Endothelial cell of umbilical vein (primary cell): ENCODE measurements around the gene ZNF48. TPM values are rescaled to one million over a fixed set of nuclear protein-coding genes. Genes with fewer than 3 reads are reported as not detected.

ENCODE experiments used
- BruUV-seq: library from RNA; stranded (reverse); fragments of 400-500 nt; replicated peaks from 2 replicates; lab custom pipeline; 2021; lab: Mats Ljungman, UMichigan
- CTCF ChIA-PET: fragments of 300-600, 350-600 bp; sonication (Branson Sonifier 250); formaldehyde crosslinking; loops from one replicate; lab custom pipeline; 2021; ENCODE audit warnings: antibody characterized with exemption, inconsistent platforms; lab: Charles Lee
- POLR2A ChIA-PET: fragments of 300-600, 350-600 bp; sonication (Branson Sonifier 250); formaldehyde crosslinking; loops from one replicate; lab custom pipeline; 2021; ENCODE audit warnings: antibody characterized with exemption, inconsistent platforms; lab: Charles Lee
- DNase-seq: peaks from one replicate; pipeline ENCODE4 v3.0.0-alpha.2; 2011; ENCODE audit warnings: low read depth, low spot score
- FAIRE-seq: peaks from 2 replicates; lab custom pipeline; 2011; peaks lifted over from hg19 to GRCh38; lab: Jason Lieb, UNC
- H2AFZ ChIP-seq: 2 replicates; pipeline ENCODE4 v1.6.0; 2012; ENCODE audit warnings: low read depth, low read length, control low read depth, inconsistent platforms
- H3K27ac ChIP-seq: 2 replicates; pipeline ENCODE4 v1.5.1; 2011; ENCODE audit warnings: low read depth, mild to moderate bottlenecking, control low read depth, low read length, moderate library complexity; ENCODE audit not compliant: insufficient read depth
- H3K27me3 ChIP-seq, 2 experiments: 2 replicates each; pipeline versions ENCODE4 v1.6.0 to v1.6.1; 2011; ENCODE audit warnings: low read length in 2 of 2, mixed read lengths in 1 of 2; ENCODE audit not compliant: control insufficient read depth in 2 of 2, insufficient read depth in 2 of 2
- H3K36me3 ChIP-seq, 2 experiments: 2 replicates in 1 of 2; 3 replicates in 1 of 2; pipeline ENCODE4 v1.5.1; 2011; ENCODE audit warnings: low read length in 2 of 2, mild to moderate bottlenecking in 1 of 2, moderate library complexity in 1 of 2; ENCODE audit not compliant: control insufficient read depth in 2 of 2, insufficient read depth in 2 of 2; ENCODE audit errors: extremely low read depth in 1 of 2
- H3K4me1 ChIP-seq: 3 replicates; pipeline ENCODE4 v1.5.1; 2011; ENCODE audit warnings: mild to moderate bottlenecking, low read length; ENCODE audit not compliant: control insufficient read depth, insufficient read depth; ENCODE audit errors: extremely low read depth
- H3K4me2 ChIP-seq: 2 replicates; pipeline ENCODE4 v1.6.1; 2011; ENCODE audit warnings: low read length, control low read depth, mixed read lengths; ENCODE audit not compliant: insufficient read depth
- H3K4me3 ChIP-seq, 3 experiments: fragments of 200-600 bp in 1 of 3; sonication (generic), shearing (Covaris generic) in 1 of 3; replicated peaks in 1 of 3; 2 replicates each; pipeline ENCODE4 v1.5.1; 2011 to 2016; ENCODE audit warnings: control low read depth in 3 of 3, low read length in 3 of 3, mild to moderate bottlenecking in 2 of 3, inconsistent platforms in 1 of 3, low read depth in 1 of 3, moderate library complexity in 1 of 3; ENCODE audit not compliant: insufficient read depth in 1 of 3
- H3K79me2 ChIP-seq: 2 replicates; pipeline ENCODE4 v1.6.0; 2012; ENCODE audit warnings: low read length, inconsistent platforms; ENCODE audit not compliant: control insufficient read depth, insufficient read depth
- H3K9ac ChIP-seq: replicated peaks from 2 replicates; pipeline ENCODE3; 2011; ENCODE audit warnings: low read length, control low read depth; ENCODE audit not compliant: insufficient read depth; ENCODE audit errors: extremely low read depth
- H3K9me1 ChIP-seq: replicated peaks from 3 replicates; pipeline ENCODE4 v1.6.0; 2011; ENCODE audit warnings: mild to moderate bottlenecking, low read length; ENCODE audit not compliant: control insufficient read depth, insufficient read depth; ENCODE audit errors: extremely low read depth
- H3K9me3 ChIP-seq: replicated peaks from 2 replicates; pipeline ENCODE4 v1.5.1; 2012; ENCODE audit warnings: low read length, inconsistent platforms; ENCODE audit not compliant: control insufficient read depth, insufficient read depth
- H4K20me1 ChIP-seq: replicated peaks from 2 replicates; pipeline ENCODE3; 2011; ENCODE audit warnings: mild to moderate bottlenecking, low read length; ENCODE audit not compliant: control insufficient read depth, insufficient read depth; ENCODE audit errors: extremely low read depth
- EZH2 ChIP-seq: IDR thresholded peaks from 2 replicates; pipeline ENCODE4 v1.6.1; 2012; ENCODE audit warnings: borderline replicate concordance, low read depth, mild to moderate bottlenecking, moderate library complexity, low read length, inconsistent platforms; ENCODE audit not compliant: severe bottlenecking
- FOS ChIP-seq: IDR thresholded peaks from 2 replicates; pipeline ENCODE4 v1.6.1; 2011; ENCODE audit warnings: mild to moderate bottlenecking, low read length, moderate library complexity, borderline replicate concordance; ENCODE audit not compliant: insufficient read depth
- GATA2 ChIP-seq: IDR thresholded peaks from 2 replicates; pipeline ENCODE4 v1.7.0; 2011; ENCODE audit warnings: low read depth, mild to moderate bottlenecking, moderate library complexity, mixed read lengths, low read length; ENCODE audit not compliant: insufficient read length, insufficient read depth
- JUN ChIP-seq: IDR thresholded peaks from 2 replicates; pipeline ENCODE4 v1.6.1; 2011; ENCODE audit warnings: borderline replicate concordance, low read depth; ENCODE audit not compliant: insufficient read length, insufficient read depth
- MYC ChIP-seq: IDR thresholded peaks from one replicate; pipeline ENCODE4 v1.6.1; 2011; ENCODE audit warnings: mild to moderate bottlenecking, low read depth, low read length
- POLR2A ChIP-seq: IDR thresholded peaks from 2 replicates; pipeline ENCODE4 v1.6.1; 2012; ENCODE audit warnings: low read depth, mild to moderate bottlenecking, control low read depth, low read length
- POLR2AphosphoS5 ChIP-seq: IDR thresholded peaks from 2 replicates; pipeline ENCODE4 v1.6.1; 2012; ENCODE audit warnings: low read depth, mild to moderate bottlenecking, control low read depth, low read length, moderate library complexity; ENCODE audit not compliant: insufficient read depth
- dilution Hi-C: fragments of 300-500 bp; cut with MboI; formaldehyde crosslinking; loops from one replicate; pipeline ENCODE4 v1.15.0; 2019; ENCODE audit warnings: low sequenced_read_pairs; ENCODE audit not compliant: extremely low pct_ligation_motif_present
- intact Hi-C: fragments of 100-400 bp; cut with micrococcal nuclease; formaldehyde crosslinking; loops from one replicate; pipeline ENCODE4 v1.10.0; 2022
- polyA plus RNA-seq, 4 experiments: library from polyadenylated mRNA; depleted of rRNA in 3 of 4; stranded (reverse) in 3 of 4; unstranded in 1 of 4; fragments of >200 nt; gene quantifications; 2 replicates each; pipeline versions ENCODE4 v1.2.1 to v1.2.3, GENCODE V29; 2011 to 2012; ENCODE audit warnings: missing spikeins in 1 of 4
- total RNA-seq: library from RNA; stranded (reverse); gene quantifications from 2 replicates; pipeline ENCODE4 v1.2.3, GENCODE V29; 2021
- TF ChIP-seq, protein P1 (sequence below): IDR thresholded peaks from 2 replicates; pipeline ENCODE4 v1.6.1; 2011; ENCODE audit not compliant: insufficient read depth, insufficient read length
- TF ChIP-seq, protein P2 (sequence below), 2 donors: IDR thresholded peaks; 1 replicate in 1 of 2; 2 replicates in 1 of 2; pipeline ENCODE4 v1.5.1; 2011; ENCODE audit warnings: low read length in 2 of 2, mild to moderate bottlenecking in 2 of 2, moderate library complexity in 2 of 2, control low read depth in 1 of 2, inconsistent platforms in 1 of 2, low read depth in 1 of 2; ENCODE audit not compliant: insufficient read depth in 1 of 2; ENCODE audit errors: extremely low read depth in 1 of 2

Gene ZNF48
- total and polyA plus RNA-seq, 2 donors (not counting 3 experiments of a cell fraction or from before 2014, with no cell fraction given): 15.3 to 16.1 TPM

DNA sequence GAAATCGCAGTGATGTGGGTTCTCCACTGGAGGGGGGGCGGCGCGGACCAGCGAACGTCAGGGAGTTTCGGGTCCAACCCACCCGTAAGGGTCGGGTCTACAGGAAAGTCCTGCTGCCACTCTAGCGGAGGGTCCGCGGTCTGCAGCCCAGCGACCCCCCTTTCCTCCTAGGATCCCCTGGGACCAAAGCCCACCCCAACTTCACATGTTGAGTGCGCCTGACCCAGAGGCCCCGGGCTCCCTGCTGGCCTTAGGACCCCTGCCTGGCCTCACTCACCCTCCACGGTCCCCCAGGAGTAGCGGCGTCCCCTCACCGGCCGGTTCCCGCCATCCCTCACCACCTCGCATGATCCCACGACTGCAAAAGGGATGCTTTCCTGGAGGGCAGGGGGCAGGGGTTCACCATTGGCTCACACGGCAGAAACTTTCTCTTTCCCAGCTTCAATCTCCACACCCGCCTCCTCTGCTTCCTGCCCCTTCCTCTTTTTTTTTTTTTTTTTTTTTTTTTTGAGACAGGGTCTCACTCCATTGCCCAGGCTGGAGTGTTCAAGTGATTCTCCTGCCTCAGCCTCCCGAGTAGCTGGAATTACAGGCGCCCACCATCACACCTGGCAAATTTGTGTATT, 15.9 kb upstream of the ZNF48 start:
- ChIA-PET POLR2A (no interaction called here), CTCF (interaction anchor here (1.0 to 2.0 kb wide), 3 partner anchors 13 to 30 kb away, joined by 3 to 11 read pairs (median 6); no protein-coding TSS in a partner anchor)
- no peak overlapping the region for H3K27ac ChIP-seq

More for the DNA sequence above, 15.9 kb upstream of the ZNF48 start:
- Histone ChIP-seq H3K9me3 (no peaks in the 10 kb centered on the region), H3K9ac (peak overlapping the region; percentile 40), H3K4me2 (peak overlapping the region; percentile 88), H3K9me1 (no peaks in the 10 kb centered on the region), H3K36me3 (no peaks in the 10 kb centered on the region), H4K20me1 (no peaks in the 10 kb centered on the region), H3K4me3 (peak overlapping the region; percentile 22 to 61 (median 41)), H3K4me1 (peaks cover 12% of the 10 kb centered on the region), H3K27me3 (no peaks in the 10 kb centered on the region), H2AFZ (peak overlapping the region; percentile 99), H3K79me2 (no peaks in the 10 kb centered on the region)
- no peak for FAIRE-seq
- intact Hi-C loops (no loop called here), dilution Hi-C loops (no loop called here)
- BruUV-seq: no TSS peak
- no peak for DNase-seq
- no peak for TF ChIP-seq POLR2AphosphoS5
- TF ChIP-seq JUN: no peak
- TF ChIP-seq, protein P1, sequence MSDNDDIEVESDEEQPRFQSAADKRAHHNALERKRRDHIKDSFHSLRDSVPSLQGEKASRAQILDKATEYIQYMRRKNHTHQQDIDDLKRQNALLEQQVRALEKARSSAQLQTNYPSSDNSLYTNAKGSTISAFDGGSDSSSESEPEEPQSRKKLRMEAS: no peak
- no peak for TF ChIP-seq POLR2A
- no peak for TF ChIP-seq EZH2
- TF ChIP-seq MYC: no peak
- TF ChIP-seq, protein P2, sequence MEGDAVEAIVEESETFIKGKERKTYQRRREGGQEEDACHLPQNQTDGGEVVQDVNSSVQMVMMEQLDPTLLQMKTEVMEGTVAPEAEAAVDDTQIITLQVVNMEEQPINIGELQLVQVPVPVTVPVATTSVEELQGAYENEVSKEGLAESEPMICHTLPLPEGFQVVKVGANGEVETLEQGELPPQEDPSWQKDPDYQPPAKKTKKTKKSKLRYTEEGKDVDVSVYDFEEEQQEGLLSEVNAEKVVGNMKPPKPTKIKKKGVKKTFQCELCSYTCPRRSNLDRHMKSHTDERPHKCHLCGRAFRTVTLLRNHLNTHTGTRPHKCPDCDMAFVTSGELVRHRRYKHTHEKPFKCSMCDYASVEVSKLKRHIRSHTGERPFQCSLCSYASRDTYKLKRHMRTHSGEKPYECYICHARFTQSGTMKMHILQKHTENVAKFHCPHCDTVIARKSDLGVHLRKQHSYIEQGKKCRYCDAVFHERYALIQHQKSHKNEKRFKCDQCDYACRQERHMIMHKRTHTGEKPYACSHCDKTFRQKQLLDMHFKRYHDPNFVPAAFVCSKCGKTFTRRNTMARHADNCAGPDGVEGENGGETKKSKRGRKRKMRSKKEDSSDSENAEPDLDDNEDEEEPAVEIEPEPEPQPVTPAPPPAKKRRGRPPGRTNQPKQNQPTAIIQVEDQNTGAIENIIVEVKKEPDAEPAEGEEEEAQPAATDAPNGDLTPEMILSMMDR (IDR thresholded peaks at IDR 0.05; ENCODE audit: extremely low read depth in 1 of 2, insufficient read depth in 1 of 2, low read depth in 1 of 2, low read length in 2 of 2): no peak
- no peak for TF ChIP-seq GATA2
- TF ChIP-seq FOS: no peak
